OCI-LY7 (cell line): Measurements from ENCODE around the gene LEF1. TPM values are rescaled to one million over a fixed set of nuclear protein-coding genes. Genes with fewer than 3 reads are reported as not detected.

ENCODE experiments used
- BruUV-seq: library from RNA; stranded (reverse); fragments of 400-500 nt; replicated peaks from 2 replicates; lab custom pipeline; 2021; lab: Mats Ljungman, UMichigan
- CTCF ChIA-PET: fragments of 300-600 bp; sonication (Branson Sonifier 250); formaldehyde crosslinking; loops from one replicate; lab custom pipeline; 2022; ENCODE audit warnings: antibody characterized with exemption; ENCODE audit not compliant: unreplicated experiment; lab: Charles Lee
- POLR2A ChIA-PET: fragments of 300-600 bp; sonication (Branson Sonifier 250); formaldehyde crosslinking; loops from one replicate; lab custom pipeline; 2022; ENCODE audit warnings: antibody characterized with exemption; lab: Charles Lee
- DNase-seq: peaks from one replicate; pipeline ENCODE4 v3.0.0-alpha.2; 2015; ENCODE audit warnings: low spot score
- H2AFZ ChIP-seq: fragments of 200-600 bp; sonication (generic), shearing (Covaris generic); 2 replicates; pipeline ENCODE4 v1.6.1; 2014; ENCODE audit warnings: mild to moderate bottlenecking, antibody characterized with exemption, low read length, moderate library complexity
- H3K27ac ChIP-seq: fragments of 200-600 bp; sonication (generic); 2 replicates; pipeline ENCODE4 v1.5.1; 2014; ENCODE audit warnings: mixed run types, low read depth, mild to moderate bottlenecking, moderate library complexity, low read length, inconsistent platforms; ENCODE audit not compliant: poor library complexity, severe bottlenecking
- H3K36me3 ChIP-seq: fragments of 200-600 bp; sonication (generic); 2 replicates; pipeline ENCODE4 v1.6.1; 2014; ENCODE audit warnings: mild to moderate bottlenecking, antibody characterized with exemption, low read length, moderate library complexity, mixed read lengths; ENCODE audit not compliant: insufficient read depth
- H3K4me1 ChIP-seq: fragments of 200-600 bp; sonication (generic); 2 replicates; pipeline ENCODE4 v1.5.1; 2014; ENCODE audit warnings: mild to moderate bottlenecking, low read length; ENCODE audit not compliant: insufficient read depth, poor library complexity, severe bottlenecking
- H3K4me2 ChIP-seq: fragments of 200-600 bp; sonication (generic); 2 replicates; pipeline ENCODE4 v1.6.1; 2014; ENCODE audit warnings: mild to moderate bottlenecking, low read length
- H3K4me3 ChIP-seq: fragments of 200-600 bp; sonication (generic); 2 replicates; pipeline ENCODE4 v1.5.1; 2014; ENCODE audit warnings: mild to moderate bottlenecking, low read depth, low read length; ENCODE audit not compliant: poor library complexity, severe bottlenecking
- H3K79me2 ChIP-seq: fragments of 200-600 bp; sonication (generic); 2 replicates; pipeline ENCODE4 v1.6.1; 2016; ENCODE audit warnings: low read depth, mild to moderate bottlenecking, low read length, moderate library complexity, mixed read lengths; ENCODE audit not compliant: insufficient read depth
- H3K9me2 ChIP-seq: fragments of 200-600 bp; sonication (generic); 2 replicates; pipeline ENCODE4 v1.6.1; 2016; ENCODE audit warnings: mild to moderate bottlenecking, low read length, mixed read lengths; ENCODE audit not compliant: insufficient read depth
- H3K9me3 ChIP-seq: fragments of 200-600 bp; sonication (generic); 2 replicates; pipeline ENCODE4 v1.6.1; 2014; ENCODE audit warnings: mild to moderate bottlenecking, mixed run types, low read length, mixed read lengths
- H4K20me1 ChIP-seq: fragments of 200-600 bp; sonication (generic); 2 replicates; pipeline ENCODE4 v1.6.1; 2014; ENCODE audit warnings: mild to moderate bottlenecking, antibody characterized with exemption, low read length, moderate library complexity, mixed read lengths; ENCODE audit not compliant: insufficient read depth
- CTCF ChIP-seq: fragments of 200-600 bp; sonication (generic); conservative IDR thresholded peaks from 2 replicates; pipeline ENCODE4 v1.5.1; 2014; ENCODE audit warnings: mild to moderate bottlenecking, antibody characterized with exemption, low read length, moderate library complexity, mixed read lengths
- EZH2phosphoT487 ChIP-seq: fragments of 200-600 bp; sonication (generic); IDR thresholded peaks from 2 replicates; pipeline ENCODE4 v1.6.1; 2018; ENCODE audit warnings: low read depth, borderline replicate concordance, mild to moderate bottlenecking, mixed run types, antibody characterized with exemption, low read length, moderate library complexity, mixed read lengths
- intact Hi-C: fragments of 100-400 bp; cut with micrococcal nuclease; formaldehyde crosslinking; loops from one replicate; pipeline ENCODE4 v1.10.0; 2022; ENCODE audit not compliant: unreplicated experiment
- total RNA-seq, 2 experiments: library from RNA; depleted of rRNA in 1 of 2; stranded (reverse); fragments of >200 nt in 1 of 2; shearing (Covaris generic) in 1 of 2; gene quantifications; 2 replicates each; pipeline ENCODE4 v1.2.3, GENCODE V29; 2014 to 2022

Gene LEF1
- total RNA-seq, 2 experiments from 2014 or later: 207 to 223 TPM

DNA sequence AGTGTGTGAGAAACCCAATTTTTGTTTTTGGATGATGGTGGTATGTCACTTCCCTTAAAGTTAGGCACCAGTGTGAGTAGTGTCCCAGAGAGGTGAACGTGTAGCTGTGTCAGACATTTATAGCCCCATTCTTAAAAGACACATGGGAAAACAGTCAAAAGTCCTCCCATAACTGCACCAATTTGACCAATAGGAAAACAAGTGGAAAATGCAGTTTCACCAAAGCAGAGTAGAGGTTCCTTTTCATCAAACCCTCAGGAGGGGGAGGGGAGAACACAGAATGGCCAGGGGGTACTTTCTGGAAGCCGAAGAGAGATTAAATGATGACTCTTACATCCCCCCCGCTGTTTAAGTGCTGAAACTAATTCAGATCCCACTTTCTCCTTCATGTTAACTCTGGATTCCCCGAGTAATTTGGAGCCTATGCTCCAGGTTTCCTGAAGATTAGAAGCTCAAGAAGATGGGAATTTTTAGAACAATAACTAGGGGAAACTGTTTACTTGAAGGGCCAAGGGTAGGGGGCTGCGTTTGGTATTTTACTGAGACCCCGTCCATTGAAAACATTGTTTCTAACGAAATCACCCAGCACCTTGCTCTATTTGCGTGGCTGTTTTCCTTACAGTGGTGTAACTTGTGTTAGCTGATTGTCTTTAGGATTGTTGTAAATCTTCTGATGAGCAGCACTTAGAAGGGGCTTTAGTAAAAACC, 2.1 kb upstream of the LEF1 start:
- intact Hi-C loops: loop anchor here (10.0 kb wide), 1 partner anchor 204 kb away; no protein-coding TSS in a partner anchor
- Histone ChIP-seq H3K79me2 (peaks cover 24% of the 10 kb centered on the region), H3K9me2 (no peaks in the 10 kb centered on the region), H3K27ac (no peak overlapping the region), H3K4me2 (no peak overlapping the region), H4K20me1 (no peaks in the 10 kb centered on the region), H2AFZ (no peak overlapping the region), H3K36me3 (peaks cover 10% of the 10 kb centered on the region), H3K4me1 (peaks cover 49% of the 10 kb centered on the region), H3K9me3 (no peaks in the 10 kb centered on the region), H3K4me3 (no peak overlapping the region)
- CTCF ChIA-PET: interaction anchor here (1.5 kb wide), 1 partner anchor 140 kb away, joined by 3 read pairs; no protein-coding TSS in a partner anchor
- POLR2A ChIA-PET: interaction anchor here (0.6 to 1.2 kb wide), 3 partner anchors 12 to 31 kb away, joined by 3 to 5 read pairs (median 3); no protein-coding TSS in a partner anchor
- no peak for DNase-seq
- no TSS peak for BruUV-seq
- TF ChIP-seq EZH2phosphoT487 (no peak), CTCF (no peak)

GRCh38 chr4:108169664-108170063, 932 bp upstream of the LEF1 start:
- Histone ChIP-seq H3K4me2 (peak overlapping the region; percentile 99), H3K27ac (no peak overlapping the region), H3K4me1 (peaks cover 49% of the 10 kb centered on the region), H4K20me1 (no peaks in the 10 kb centered on the region), H2AFZ (no peak overlapping the region), H3K36me3 (peaks cover 21% of the 10 kb centered on the region), H3K9me3 (no peaks in the 10 kb centered on the region), H3K4me3 (peak overlapping the region; percentile 83), H3K79me2 (peaks cover 35% of the 10 kb centered on the region), H3K9me2 (no peaks in the 10 kb centered on the region)
- CTCF ChIA-PET: no interaction called here
- DNase-seq: no peak
- POLR2A ChIA-PET: no interaction called here
- BruUV-seq: TSS peak; percentile 32
- intact Hi-C loops: loop anchor here (5.0 to 10.0 kb wide), 3 partner anchors 205 to 403 kb away; partner anchors contain the start of gene CYP2U1
- TF ChIP-seq CTCF (no peak), EZH2phosphoT487 (no peak)

DNA sequence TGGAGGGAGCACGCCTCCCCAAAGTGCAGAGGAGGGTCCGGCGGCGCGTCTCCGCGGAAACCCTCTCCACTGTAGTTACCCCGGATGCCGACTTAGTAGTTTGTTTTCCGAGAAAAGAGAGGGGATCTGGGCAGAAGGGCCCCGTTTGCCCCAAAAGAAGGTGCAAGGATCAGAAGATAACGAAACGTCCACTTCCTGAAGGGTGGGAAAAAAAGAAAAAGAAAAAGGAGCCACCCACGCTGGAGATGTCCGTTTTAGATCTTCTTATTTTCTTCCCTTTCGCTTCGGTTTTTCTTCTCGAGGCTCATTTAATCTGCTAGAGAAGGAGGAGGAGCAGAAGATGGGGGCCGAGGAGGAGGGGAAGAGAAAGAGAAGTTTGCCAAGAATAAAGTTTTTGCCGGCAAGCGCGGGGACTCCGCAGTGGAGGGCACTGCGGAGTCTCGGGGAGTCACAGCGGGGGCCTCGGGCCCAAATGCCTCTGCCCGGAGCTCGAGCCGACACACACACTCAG, 517 bp downstream of the LEF1 start:
- intact Hi-C loops: loop anchor here (5.0 kb wide), 2 partner anchors 236 to 404 kb away; partner anchors contain the start of gene CYP2U1
- H3K9me3 ChIP-seq: no peaks in the 10 kb centered on the region
- ChIA-PET POLR2A (interaction anchor here (0.6 to 12.9 kb wide), 11 partner anchors 8 to 482 kb away, joined by 3 to 205 read pairs (median 3); partner anchors contain the start of genes OSTC, PAPSS1 and RPL34), CTCF (no interaction called here)
- H3K79me2 ChIP-seq: peaks cover 49% of the 10 kb centered on the region
- peak overlapping the region; percentile 83 for H3K4me3 ChIP-seq
- TSS peak; percentile 16 for BruUV-seq
- peak overlapping the region; percentile 99 for H3K4me2 ChIP-seq
- H3K4me1 ChIP-seq: peaks cover 52% of the 10 kb centered on the region
- H3K36me3 ChIP-seq: peaks cover 36% of the 10 kb centered on the region
- peak overlapping the region; percentile 73; the same call in 1 of the 2 replicates for H2AFZ ChIP-seq
- H3K27ac ChIP-seq: peak overlapping the region; percentile 89
- H4K20me1 ChIP-seq: no peaks in the 10 kb centered on the region
- no peak for DNase-seq
- no peaks in the 10 kb centered on the region for H3K9me2 ChIP-seq
- TF ChIP-seq CTCF (no peak), EZH2phosphoT487 (no peak)
